Raji (cell line): ENCODE data around the gene ROCK2.

ENCODE experiments used
- POLR2A ChIP-seq: IDR thresholded peaks from 2 replicates; pipeline ENCODE4 v1.6.1; 2011; ENCODE audit warnings: low read depth, low read length, control low read depth; ENCODE audit not compliant: insufficient read depth

ROCK2 gene

GRCh38 chr2:11285499-11285898 is 58.9 kb downstream of the ROCK2 start:
- TF ChIP-seq POLR2A: no peak

GRCh38 chr2:11281186-11281585 is 63.2 kb downstream of the ROCK2 start:
- no peak for TF ChIP-seq POLR2A

GRCh38 chr2:11280713-11281112 is 63.7 kb downstream of the ROCK2 start:
- no peak for TF ChIP-seq POLR2A

- no peak for TF ChIP-seq POLR2A
These were observed 65.0 kb downstream of the ROCK2 start for GRCh38 chr2:11279398-11279797.

GRCh38 chr2:11278219-11278618 is 66.2 kb downstream of the ROCK2 start:
- TF ChIP-seq POLR2A: no peak

GRCh38 chr2:11275910-11276309 is 68.5 kb downstream of the ROCK2 start:
- TF ChIP-seq POLR2A: no peak

GRCh38 chr2:11270891-11271290 is 73.5 kb downstream of the ROCK2 start:
- no peak for TF ChIP-seq POLR2A

GRCh38 chr2:11267931-11268330 is 76.5 kb downstream of the ROCK2 start:
- no peak for TF ChIP-seq POLR2A

GRCh38 chr2:11264818-11265217 is 79.6 kb downstream of the ROCK2 start:
- no peak for TF ChIP-seq POLR2A

GRCh38 chr2:11264007-11264406 is 80.4 kb downstream of the ROCK2 start:
- no peak for TF ChIP-seq POLR2A

GRCh38 chr2:11263177-11263576 is 81.3 kb downstream of the ROCK2 start:
- no peak for TF ChIP-seq POLR2A

GRCh38 chr2:11260979-11261378 is 83.5 kb downstream of the ROCK2 start:
- no peak for TF ChIP-seq POLR2A

- no peak for TF ChIP-seq POLR2A
These were observed 86.5 kb downstream of the ROCK2 start for GRCh38 chr2:11257964-11258363.

GRCh38 chr2:11257078-11257477 is 87.4 kb downstream of the ROCK2 start:
- TF ChIP-seq POLR2A: no peak

- TF ChIP-seq POLR2A: no peak
These were observed 88.3 kb downstream of the ROCK2 start for GRCh38 chr2:11256166-11256565.

- TF ChIP-seq POLR2A: no peak
These were observed 90.3 kb downstream of the ROCK2 start for GRCh38 chr2:11254100-11254536.

- no peak for TF ChIP-seq POLR2A
These were observed 93.8 kb downstream of the ROCK2 start for GRCh38 chr2:11250400-11251196.

- TF ChIP-seq POLR2A: no peak
These were observed 99.1 kb downstream of the ROCK2 start for GRCh38 chr2:11245322-11245721.
